HG02970 (cell line): ENCODE data around the gene BLVRB.
A peak's percentile ranks its signal among the peaks of the same experiment; 100 is the strongest.
"Not testable (repeated sequence)": the region's sequence is repeated elsewhere in the genome, so short reads cannot be mapped to it uniquely, and the experiment has no call there.

Experiments used
- ATAC-seq: cut with Tn5 transposase; IDR thresholded peaks from one replicate; pipeline ENCODE4 v1.9.1; 2021; ENCODE audit warnings: mild to moderate bottlenecking, moderate library complexity, moderate number of reproducible peaks; ENCODE audit not compliant: unreplicated experiment, low FRiP score

The BLVRB gene

GRCh38 chr19:40465557-40466218 lies at the start of gene BLVRB:
Gene BLVRB, minus strand, starts transcription at chr19:40465745. Its CDS starts 57 bp downstream, at chr19:40465688.
- ATAC-seq: peak; percentile 79

- no peak for ATAC-seq
Measured at GRCh38 chr19:40513741-40514315, 48.3 kb upstream of the BLVRB start.

- ATAC-seq: no peak
Measured at GRCh38 chr19:40513345-40513678, 47.8 kb upstream of the BLVRB start.

- ATAC-seq: no peak
Measured at GRCh38 chr19:40512473-40513344, 47.2 kb upstream of the BLVRB start.

- ATAC-seq: no peak
Measured at GRCh38 chr19:40512110-40512472, 46.5 kb upstream of the BLVRB start.

- no peak for ATAC-seq
Measured at GRCh38 chr19:40511487-40511886, 45.9 kb upstream of the BLVRB start.

GRCh38 chr19:40510526-40511115 lies 45.1 kb upstream of the BLVRB start:
- ATAC-seq: no peak

- ATAC-seq: no peak
Measured at GRCh38 chr19:40508739-40509260, 43.3 kb upstream of the BLVRB start.

- ATAC-seq: no peak
Measured at GRCh38 chr19:40507892-40508291, 42.3 kb upstream of the BLVRB start.

GRCh38 chr19:40506099-40506498 lies 40.6 kb upstream of the BLVRB start:
- ATAC-seq: no peak

GRCh38 chr19:40503320-40503695 lies 37.8 kb upstream of the BLVRB start:
- ATAC-seq: no peak

GRCh38 chr19:40502647-40503319 lies 37.2 kb upstream of the BLVRB start:
- ATAC-seq: no peak

- ATAC-seq: no peak
Measured at GRCh38 chr19:40502081-40502480, 36.5 kb upstream of the BLVRB start.

GRCh38 chr19:40501599-40501998 lies 36.1 kb upstream of the BLVRB start:
- ATAC-seq: no peak

- not testable (repeated sequence) for ATAC-seq
Measured at GRCh38 chr19:40500678-40501530, 35.4 kb upstream of the BLVRB start.

- ATAC-seq: no peak
Measured at GRCh38 chr19:40499320-40499719, 33.8 kb upstream of the BLVRB start.

- ATAC-seq: no peak
Measured at GRCh38 chr19:40497214-40497613, 31.7 kb upstream of the BLVRB start.

GRCh38 chr19:40494191-40494838 lies 28.8 kb upstream of the BLVRB start:
- no peak for ATAC-seq

- ATAC-seq: no peak
Measured at GRCh38 chr19:40493778-40494177, 28.2 kb upstream of the BLVRB start.
